ENCODE measurements around the gene BAD.

DNA sequence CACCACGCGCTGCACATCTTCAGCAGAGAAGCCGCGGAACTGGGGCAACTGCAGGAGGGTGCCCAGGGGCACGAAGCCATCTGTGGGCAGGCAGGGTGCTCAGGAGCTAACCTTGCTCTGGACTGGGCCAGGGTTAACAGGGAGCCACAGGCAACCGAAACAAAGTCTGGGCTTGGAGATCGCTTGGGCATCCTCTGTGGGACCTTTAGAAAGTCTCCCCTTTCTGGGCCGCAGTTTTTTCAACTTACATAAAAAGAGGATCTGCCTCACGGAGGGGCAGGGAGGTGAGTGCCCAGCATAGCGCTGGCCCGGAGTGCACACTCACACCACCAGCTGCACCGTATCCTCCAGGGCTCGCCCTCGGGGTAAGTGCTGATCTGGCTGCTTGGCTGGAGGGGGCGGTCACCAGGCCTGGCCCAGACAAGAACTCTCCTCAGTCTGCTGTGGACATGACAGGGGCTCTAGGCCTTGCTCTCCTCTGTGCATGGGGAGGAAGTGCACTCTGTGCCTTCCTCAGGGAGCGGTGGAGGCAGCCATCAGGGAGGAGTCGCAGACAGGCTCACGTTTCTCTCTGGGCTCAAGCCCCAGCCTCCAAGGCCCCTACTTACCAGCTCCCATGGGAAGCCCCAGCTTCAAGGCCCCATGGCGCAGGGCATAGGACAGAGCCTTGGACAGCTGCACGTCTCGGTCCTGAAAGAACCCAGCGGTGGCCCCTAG lies 59.4 kb downstream of the BAD start:
- TF ChIP-seq, protein P1, sequence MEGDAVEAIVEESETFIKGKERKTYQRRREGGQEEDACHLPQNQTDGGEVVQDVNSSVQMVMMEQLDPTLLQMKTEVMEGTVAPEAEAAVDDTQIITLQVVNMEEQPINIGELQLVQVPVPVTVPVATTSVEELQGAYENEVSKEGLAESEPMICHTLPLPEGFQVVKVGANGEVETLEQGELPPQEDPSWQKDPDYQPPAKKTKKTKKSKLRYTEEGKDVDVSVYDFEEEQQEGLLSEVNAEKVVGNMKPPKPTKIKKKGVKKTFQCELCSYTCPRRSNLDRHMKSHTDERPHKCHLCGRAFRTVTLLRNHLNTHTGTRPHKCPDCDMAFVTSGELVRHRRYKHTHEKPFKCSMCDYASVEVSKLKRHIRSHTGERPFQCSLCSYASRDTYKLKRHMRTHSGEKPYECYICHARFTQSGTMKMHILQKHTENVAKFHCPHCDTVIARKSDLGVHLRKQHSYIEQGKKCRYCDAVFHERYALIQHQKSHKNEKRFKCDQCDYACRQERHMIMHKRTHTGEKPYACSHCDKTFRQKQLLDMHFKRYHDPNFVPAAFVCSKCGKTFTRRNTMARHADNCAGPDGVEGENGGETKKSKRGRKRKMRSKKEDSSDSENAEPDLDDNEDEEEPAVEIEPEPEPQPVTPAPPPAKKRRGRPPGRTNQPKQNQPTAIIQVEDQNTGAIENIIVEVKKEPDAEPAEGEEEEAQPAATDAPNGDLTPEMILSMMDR (conservative IDR thresholded peaks at IDR 0.05): no peak
- no peak for TF ChIP-seq ZFX (IDR thresholded peaks at IDR 0.05)
